HAP-1 (cell line): Measurements from ENCODE around the gene LANCL1.
"Not testable (repeated sequence)": the region's sequence is repeated elsewhere in the genome, so short reads cannot be mapped to it uniquely, and the experiment has no call there.

Experiments
- DNase-seq, 2 experiments: peaks; one replicate each; pipeline ENCODE4 v3.0.0-alpha.2; 2016 to 2020; ENCODE audit warnings: low spot score in 2 of 2
- H3K27me3 ChIP-seq: fragments of 250-450 bp; sonication (Bioruptor Pico); 2 replicates; pipeline ENCODE4 v1.5.1; 2020; ENCODE audit warnings: low read depth, mild to moderate bottlenecking, moderate library complexity
- H3K36me3 ChIP-seq: fragments of 250-450 bp; sonication (Bioruptor Pico); replicated peaks from 2 replicates; pipeline ENCODE4 v1.5.1; 2020; ENCODE audit warnings: mild to moderate bottlenecking
- H3K4me1 ChIP-seq: fragments of 250-450 bp; sonication (Bioruptor Pico); 2 replicates; pipeline ENCODE4 v1.5.1; 2020; ENCODE audit warnings: mild to moderate bottlenecking
- H3K4me3 ChIP-seq: fragments of 250-450 bp; sonication (Bioruptor Pico); 2 replicates; pipeline ENCODE4 v1.5.1; 2020; ENCODE audit warnings: mild to moderate bottlenecking, moderate library complexity
- H3K9me3 ChIP-seq: fragments of 250-450 bp; sonication (Bioruptor Pico); 2 replicates; pipeline ENCODE4 v1.5.1; 2020; ENCODE audit warnings: mild to moderate bottlenecking, moderate library complexity
- in situ Hi-C: fragments of 300-500 bp; cut with MboI; formaldehyde crosslinking; loops from 3 replicates; pipeline ENCODE4 v1.14.3; 2020; ENCODE audit warnings: low sequenced_read_pairs, inconsistent platforms, mixed read lengths

The LANCL1 gene

DNA sequence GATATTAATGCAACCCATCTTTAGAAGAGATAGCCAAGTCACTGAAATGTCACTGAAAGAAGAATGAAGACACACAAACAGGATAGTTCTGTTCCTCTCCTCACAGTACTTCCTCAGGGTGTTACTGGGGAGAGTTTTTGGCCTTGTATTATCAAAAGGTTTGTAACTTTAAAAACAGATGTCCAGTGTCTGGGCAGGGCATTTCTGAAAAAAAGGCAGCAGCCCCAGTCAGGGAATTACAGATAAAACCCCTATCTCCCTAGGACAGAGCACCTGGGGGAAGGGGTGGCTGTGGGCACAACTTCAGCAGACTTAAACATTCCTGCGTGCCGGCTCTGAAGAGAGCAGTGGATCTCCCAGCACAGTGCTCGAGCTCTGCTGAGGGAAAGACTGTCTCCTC lies 30.8 kb downstream of the LANCL1 start:
- DNase-seq: no peak
- H3K27me3 ChIP-seq: no peaks in the 10 kb centered on the region
- no peaks in the 10 kb centered on the region for H3K9me3 ChIP-seq
- no peaks in the 10 kb centered on the region for H3K4me1 ChIP-seq
- H3K36me3 ChIP-seq: peaks cover 2% of the 10 kb centered on the region; the same call in 1 of the 2 replicates
- in situ Hi-C loops: no loop called here
- no peak overlapping the region for H3K4me3 ChIP-seq

DNA sequence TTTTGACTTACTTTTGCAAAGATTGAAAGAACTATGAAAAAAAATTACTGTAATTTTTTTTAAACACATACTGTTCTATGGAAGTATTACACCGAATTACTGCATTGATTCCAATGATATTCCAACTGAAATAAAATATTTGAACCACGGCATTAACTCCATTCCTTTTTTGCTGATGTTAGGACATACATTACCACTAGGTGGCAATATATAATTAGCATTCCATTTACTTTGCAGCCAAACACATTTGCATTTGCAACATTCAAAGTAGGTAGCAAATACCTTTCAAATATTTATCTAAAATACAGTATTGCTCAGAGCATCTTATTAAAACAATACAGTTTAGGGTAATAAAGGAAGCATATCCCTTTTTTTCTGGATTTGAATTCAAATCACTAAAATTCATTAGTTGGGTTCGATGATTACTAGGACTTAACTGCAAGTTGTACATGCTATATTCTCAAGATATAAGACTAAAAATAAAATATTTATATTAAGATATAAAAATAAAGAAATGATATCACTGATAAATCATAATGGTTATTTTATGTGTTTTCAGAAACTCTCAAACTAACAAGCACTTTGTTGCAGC lies 31.3 kb downstream of the LANCL1 start:
- Histone ChIP-seq H3K4me1 (no peaks in the 10 kb centered on the region), H3K36me3 (no peaks in the 10 kb centered on the region), H3K4me3 (no peak overlapping the region), H3K27me3 (no peaks in the 10 kb centered on the region), H3K9me3 (no peaks in the 10 kb centered on the region)
- in situ Hi-C loops: no loop called here
- peak in 1 of 2 experiments; percentile 33 for DNase-seq

DNA sequence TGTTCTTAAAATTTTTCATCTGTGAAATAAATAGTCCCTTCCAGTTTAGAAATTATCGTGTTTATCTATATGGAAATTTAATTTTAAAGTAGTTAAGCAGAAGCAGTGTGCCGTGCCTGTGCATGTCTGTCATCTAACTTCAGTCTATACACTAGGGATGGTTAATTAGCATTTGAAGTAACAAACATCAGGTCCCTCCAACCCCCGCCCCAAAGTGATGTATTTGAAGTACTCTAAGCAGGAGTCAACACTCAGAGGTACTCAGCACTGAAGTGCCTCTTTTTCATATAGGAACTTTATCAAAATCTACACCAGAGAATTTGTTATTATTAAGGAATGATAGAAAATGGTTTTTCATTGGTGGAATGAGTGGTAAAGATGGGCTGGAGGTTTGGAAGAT lies 33.0 kb downstream of the LANCL1 start:
- H3K9me3 ChIP-seq: no peaks in the 10 kb centered on the region
- H3K27me3 ChIP-seq: no peaks in the 10 kb centered on the region
- in situ Hi-C loops: no loop called here
- no peaks in the 10 kb centered on the region for H3K36me3 ChIP-seq
- no peak for DNase-seq
- H3K4me3 ChIP-seq: no peak overlapping the region
- H3K4me1 ChIP-seq: no peaks in the 10 kb centered on the region

DNA sequence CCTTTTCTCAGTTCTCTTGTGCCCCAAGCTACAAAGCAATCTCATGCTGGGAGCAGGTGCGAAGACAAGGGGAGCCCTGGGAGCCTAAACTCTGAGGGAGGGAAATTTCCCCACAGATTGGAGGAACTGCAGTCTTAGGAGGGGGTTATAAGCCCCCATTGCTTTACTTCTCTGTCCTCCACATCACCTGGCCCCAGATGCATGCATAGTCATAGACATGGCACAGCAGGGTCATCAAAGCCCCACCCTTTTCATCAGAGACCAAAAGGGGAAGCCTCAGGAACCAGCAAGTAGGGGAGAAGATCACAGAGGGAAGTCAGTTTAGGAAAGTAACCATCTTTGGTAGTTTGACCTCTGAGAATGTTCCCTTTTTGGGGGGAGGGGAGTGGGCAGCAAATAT lies 33.7 kb downstream of the LANCL1 start:
- in situ Hi-C loops: no loop called here
- H3K36me3 ChIP-seq: no peaks in the 10 kb centered on the region
- no peak overlapping the region for H3K4me3 ChIP-seq
- no peaks in the 10 kb centered on the region for H3K27me3 ChIP-seq
- no peaks in the 10 kb centered on the region for H3K9me3 ChIP-seq
- no peak for DNase-seq
- no peaks in the 10 kb centered on the region for H3K4me1 ChIP-seq

DNA sequence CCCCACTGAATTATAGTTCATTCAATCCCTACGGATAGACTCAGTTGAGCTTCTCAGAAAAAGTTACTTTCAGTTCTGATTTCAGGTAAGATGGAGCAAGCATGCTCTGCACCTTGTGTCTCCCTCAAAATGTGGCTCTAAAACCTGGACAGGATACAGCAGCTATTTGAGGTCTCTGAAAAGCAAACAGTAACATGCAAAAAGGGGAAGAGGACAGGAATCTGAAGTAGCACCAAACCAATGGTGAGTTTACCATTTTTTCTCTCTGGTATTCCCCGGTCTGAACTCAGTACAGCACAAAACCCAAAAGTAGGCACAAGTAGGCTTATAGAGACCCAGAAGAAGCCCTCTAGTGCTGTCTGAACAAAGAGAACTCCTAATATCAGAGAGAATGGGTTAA lies 34.1 kb downstream of the LANCL1 start:
- DNase-seq: no peak
- Histone ChIP-seq H3K4me3 (no peak overlapping the region), H3K27me3 (no peaks in the 10 kb centered on the region), H3K9me3 (no peaks in the 10 kb centered on the region), H3K4me1 (no peaks in the 10 kb centered on the region), H3K36me3 (no peaks in the 10 kb centered on the region)
- in situ Hi-C loops: no loop called here

DNA sequence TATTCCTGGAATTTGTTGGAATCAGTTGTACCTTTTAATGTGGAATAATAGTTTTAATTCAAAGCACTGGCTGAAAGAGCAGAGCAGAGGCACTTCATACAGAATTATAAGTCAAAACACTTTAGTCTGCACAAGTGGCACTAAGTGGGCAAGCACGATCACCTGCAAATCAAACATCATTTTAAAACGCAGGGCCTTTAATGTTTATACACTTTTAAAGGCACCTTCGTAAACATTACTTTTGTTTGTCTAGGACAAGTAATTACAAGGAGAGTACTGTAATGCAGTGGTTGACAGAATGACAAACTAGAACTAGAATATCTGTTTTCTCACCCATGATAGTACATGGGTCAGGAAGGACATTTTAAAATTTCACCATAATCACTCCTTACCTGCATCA lies 36.4 kb downstream of the LANCL1 start:
- H3K9me3 ChIP-seq: no peaks in the 10 kb centered on the region
- no peaks in the 10 kb centered on the region for H3K4me1 ChIP-seq
- no peaks in the 10 kb centered on the region for H3K27me3 ChIP-seq
- H3K4me3 ChIP-seq: no peak overlapping the region
- H3K36me3 ChIP-seq: peaks cover 4% of the 10 kb centered on the region
- DNase-seq: no peak
- in situ Hi-C loops: no loop called here

DNA sequence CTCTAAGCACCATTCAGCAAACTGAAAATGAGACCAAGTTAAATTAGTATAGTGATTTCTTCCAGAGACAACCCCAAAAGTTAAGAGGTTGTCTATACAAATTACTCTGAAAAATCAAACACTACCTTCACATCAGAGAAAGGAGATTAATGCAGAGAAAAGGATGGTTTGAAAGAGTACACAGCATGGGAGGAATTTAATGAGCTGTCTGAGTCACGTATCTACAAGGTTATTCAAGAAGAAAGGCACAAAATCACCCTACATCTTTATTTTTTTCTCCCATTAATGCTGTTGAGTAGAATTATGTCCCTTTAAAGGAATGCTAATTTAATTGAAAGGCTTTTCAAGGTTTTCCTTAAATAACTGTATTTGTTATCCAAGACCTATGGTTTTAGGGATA lies 41.1 kb downstream of the LANCL1 start:
- Histone ChIP-seq H3K27me3 (no peaks in the 10 kb centered on the region), H3K4me3 (no peak overlapping the region), H3K9me3 (no peaks in the 10 kb centered on the region), H3K4me1 (no peaks in the 10 kb centered on the region), H3K36me3 (peaks cover 9% of the 10 kb centered on the region)
- in situ Hi-C loops: no loop called here
- DNase-seq: peak in 1 of 2 experiments; percentile 6

DNA sequence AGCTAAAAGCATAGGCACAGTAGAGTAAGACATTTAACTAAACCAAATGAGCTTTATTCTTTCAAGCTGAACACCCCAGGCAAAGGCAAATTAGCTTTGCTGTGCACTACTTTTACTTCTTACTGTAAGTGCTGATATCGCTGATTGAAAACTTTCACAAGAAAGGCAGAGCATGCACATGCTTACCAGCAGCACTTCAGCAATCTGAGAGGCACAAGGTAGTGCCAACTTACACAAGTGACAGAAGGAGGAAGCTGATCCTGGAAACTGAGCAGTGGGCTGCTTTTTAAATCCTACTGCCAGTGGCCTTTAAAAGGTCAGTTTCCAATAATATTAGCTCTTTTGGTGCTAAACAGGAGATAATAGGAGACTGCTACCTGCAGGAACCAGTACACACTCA lies 43.9 kb downstream of the LANCL1 start:
- Histone ChIP-seq H3K4me1 (no peaks in the 10 kb centered on the region), H3K36me3 (peaks cover 9% of the 10 kb centered on the region), H3K9me3 (0 out of 2 replicates have a peak, but pooled peaks cover under 1% of the 10 kb centered on the region), H3K4me3 (no peak overlapping the region), H3K27me3 (no peaks in the 10 kb centered on the region)
- DNase-seq: no peak
- in situ Hi-C loops: no loop called here

DNA sequence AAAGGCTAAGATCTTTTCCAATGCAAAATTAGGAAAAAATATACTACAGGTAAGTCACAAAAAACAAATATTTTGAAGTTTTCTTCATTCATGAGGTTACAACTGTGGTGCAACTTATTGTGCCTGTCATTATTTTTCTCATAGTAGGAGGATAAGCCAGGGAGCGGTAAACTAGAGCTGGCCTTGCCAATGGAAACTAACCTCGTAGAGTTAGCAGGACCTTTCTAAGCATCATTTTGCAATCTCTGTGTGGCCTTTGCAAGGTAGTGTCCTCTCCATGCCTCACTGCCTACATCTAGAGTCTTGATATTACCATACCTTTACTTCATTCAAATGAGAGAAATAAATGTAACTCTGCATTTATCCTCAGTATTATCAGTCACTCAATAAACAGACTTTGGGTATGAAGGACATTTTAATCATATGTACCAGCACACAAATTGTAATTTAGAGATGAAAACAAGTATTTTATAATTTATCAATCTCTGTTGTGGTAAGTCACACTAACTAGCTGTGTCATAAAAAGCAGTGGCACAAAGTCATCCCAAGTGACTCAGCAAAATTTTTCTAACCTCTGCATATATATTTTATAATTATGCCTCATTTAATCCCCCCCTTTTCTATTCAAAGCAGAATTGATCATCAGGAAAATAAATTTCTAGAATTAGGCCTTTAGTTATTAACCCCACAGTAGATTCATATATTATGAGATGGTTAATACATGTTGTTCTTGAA lies 47.0 kb downstream of the LANCL1 start:
- H3K4me3 ChIP-seq: no peak overlapping the region
- H3K36me3 ChIP-seq: peaks cover 5% of the 10 kb centered on the region; the same call in 1 of the 2 replicates
- no peaks in the 10 kb centered on the region for H3K4me1 ChIP-seq
- 0 out of 2 replicates have a peak, but pooled peaks cover 3% of the 10 kb centered on the region for H3K9me3 ChIP-seq
- in situ Hi-C loops: no loop called here
- no peaks in the 10 kb centered on the region for H3K27me3 ChIP-seq
- DNase-seq: no peak

DNA sequence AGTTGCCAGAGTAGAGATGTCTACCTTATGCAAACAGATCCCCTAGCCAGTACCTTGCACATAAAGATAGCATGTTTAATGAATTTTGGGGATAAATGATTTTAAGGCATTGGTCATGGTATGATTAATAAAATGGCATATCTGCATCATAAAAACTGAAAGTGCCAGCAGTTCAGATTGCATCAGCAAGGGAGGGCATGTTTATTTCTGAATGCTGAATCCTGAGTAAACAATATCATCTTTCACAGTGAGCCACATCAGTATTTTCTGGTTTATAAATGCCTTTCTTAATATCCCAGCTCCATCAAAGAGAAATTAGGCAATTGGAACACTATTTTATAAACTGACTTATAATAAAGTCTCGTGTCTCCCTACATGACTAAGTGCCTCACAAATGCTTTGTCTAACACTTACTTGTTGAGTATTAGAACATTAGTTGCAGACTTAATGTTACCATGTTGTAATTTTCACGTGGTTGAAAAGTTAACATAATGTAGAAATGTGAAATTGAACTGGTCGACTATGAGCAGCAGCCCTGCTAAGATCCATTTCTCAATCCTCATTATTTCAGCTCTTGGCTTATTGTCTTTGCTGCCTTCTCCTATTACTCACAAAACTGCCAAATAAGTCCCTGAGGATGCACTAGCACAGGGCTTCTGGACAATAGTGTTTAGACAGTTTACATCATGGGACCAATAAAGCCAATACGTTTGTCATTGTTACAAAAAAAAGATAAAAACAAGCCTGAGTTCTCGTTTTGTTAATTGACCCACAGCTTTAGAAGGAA lies 48.0 kb downstream of the LANCL1 start:
- H3K27me3 ChIP-seq: no peaks in the 10 kb centered on the region
- in situ Hi-C loops: no loop called here

DNA sequence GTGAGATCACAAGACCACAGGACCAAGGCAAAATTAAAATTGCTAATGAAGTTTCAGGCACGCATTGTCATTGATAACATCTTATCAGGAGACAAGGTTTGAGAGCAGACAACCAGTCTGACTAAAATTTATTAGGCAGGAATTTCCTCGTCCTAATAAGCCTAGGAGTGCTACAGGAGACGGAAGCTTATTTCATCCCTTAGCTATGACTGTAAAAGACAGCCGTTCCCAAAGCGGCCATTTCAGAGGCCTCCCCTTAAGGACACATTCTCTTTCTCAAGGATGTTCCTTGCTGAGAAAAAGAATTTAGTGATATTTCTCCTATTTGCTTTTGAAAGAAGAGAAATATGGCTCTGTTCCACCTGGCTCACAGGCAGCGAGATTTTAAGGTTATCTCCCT lies 49.2 kb downstream of the LANCL1 start:
- H3K9me3 ChIP-seq, H3K4me3 ChIP-seq, in situ Hi-C loops, H3K4me1 ChIP-seq, H3K36me3 ChIP-seq, DNase-seq, H3K27me3 ChIP-seq: not testable (repeated sequence)

More for the DNA sequence above, 48.0 kb downstream of the LANCL1 start:
- DNase-seq: no peak
- Histone ChIP-seq H3K36me3 (peaks cover 5% of the 10 kb centered on the region; the same call in 1 of the 2 replicates), H3K9me3 (0 out of 2 replicates have a peak, but pooled peaks cover 3% of the 10 kb centered on the region), H3K4me1 (no peaks in the 10 kb centered on the region), H3K4me3 (no peak overlapping the region)

DNA sequence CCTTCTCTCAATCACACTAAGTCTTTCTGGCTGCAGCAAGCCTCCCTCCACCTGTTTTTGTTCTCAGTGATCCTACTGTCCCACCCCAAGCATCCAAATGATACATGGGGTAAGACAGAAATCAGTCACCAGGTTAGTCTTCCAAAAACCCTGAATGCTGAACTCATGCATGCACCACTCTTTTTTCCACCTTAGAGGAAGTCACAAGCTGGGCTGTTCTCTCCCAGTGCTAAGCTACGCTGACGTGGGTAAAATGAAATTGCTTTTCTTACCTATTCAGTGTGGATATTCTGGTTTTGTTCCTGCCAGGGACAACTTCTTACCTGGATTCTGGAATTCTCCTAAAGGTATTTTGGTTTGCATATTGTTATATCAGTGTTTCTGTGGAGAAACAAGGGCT lies 54.2 kb downstream of the LANCL1 start:
- H3K9me3 ChIP-seq: no peaks in the 10 kb centered on the region
- no peak overlapping the region for H3K4me3 ChIP-seq
- DNase-seq: no peak
- in situ Hi-C loops: no loop called here
- H3K36me3 ChIP-seq: no peaks in the 10 kb centered on the region
- no peaks in the 10 kb centered on the region for H3K4me1 ChIP-seq
- H3K27me3 ChIP-seq: no peaks in the 10 kb centered on the region

DNA sequence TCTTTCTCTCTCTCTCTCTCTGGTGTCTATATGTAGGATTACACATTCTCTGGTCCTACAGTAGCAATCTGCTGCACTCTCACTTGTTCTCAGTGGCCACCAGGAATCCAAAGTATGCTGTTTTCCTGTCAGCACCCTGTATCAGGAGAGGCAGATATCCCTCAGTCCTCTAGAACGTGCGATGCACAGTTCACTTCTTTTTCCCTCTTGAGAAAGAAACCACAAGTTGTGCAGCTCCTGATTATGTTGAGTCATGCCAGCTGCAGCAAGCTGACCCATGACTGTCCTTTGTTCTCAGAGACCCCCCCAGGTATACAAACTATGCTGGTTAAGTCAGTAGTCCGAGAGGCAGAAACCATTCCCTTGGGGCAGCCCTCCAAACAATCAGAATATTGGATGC lies 54.6 kb downstream of the LANCL1 start:
- in situ Hi-C loops: no loop called here
- DNase-seq: no peak
- H3K4me3 ChIP-seq: no peak overlapping the region
- H3K9me3 ChIP-seq: no peaks in the 10 kb centered on the region
- no peaks in the 10 kb centered on the region for H3K36me3 ChIP-seq
- no peaks in the 10 kb centered on the region for H3K4me1 ChIP-seq
- H3K27me3 ChIP-seq: no peaks in the 10 kb centered on the region

DNA sequence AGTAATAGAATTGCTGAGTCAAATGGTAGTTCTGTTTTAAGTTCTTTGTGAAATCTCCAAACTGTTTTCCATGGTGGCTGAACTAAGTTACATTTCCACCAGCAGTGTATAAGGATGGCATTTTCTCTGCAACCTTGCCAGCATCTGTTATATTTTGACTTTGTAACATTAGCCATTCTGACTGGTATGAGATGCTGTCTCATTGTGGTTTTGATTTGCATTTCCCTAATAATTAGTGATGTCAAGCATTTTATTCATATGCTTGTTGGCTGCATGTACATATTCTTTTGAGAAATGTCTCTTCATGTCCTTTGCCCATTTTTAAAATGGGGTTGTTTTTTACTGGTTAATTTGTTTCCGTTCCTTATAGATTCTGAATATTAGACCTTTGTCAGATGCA lies 63.9 kb downstream of the LANCL1 start:
- no peaks in the 10 kb centered on the region for H3K36me3 ChIP-seq
- no peaks in the 10 kb centered on the region for H3K9me3 ChIP-seq
- DNase-seq: no peak
- no peaks in the 10 kb centered on the region for H3K27me3 ChIP-seq
- in situ Hi-C loops: no loop called here
- H3K4me1 ChIP-seq: no peaks in the 10 kb centered on the region
- H3K4me3 ChIP-seq: no peak overlapping the region
